K562 (cell line): ENCODE results near the gene CHD8. TPM values are rescaled to one million over a fixed set of nuclear protein-coding genes. Genes with fewer than 3 reads are reported as not detected.

Source experiments
- ARID1B ChIP-seq: fragments of 450-650 bp; IDR thresholded peaks from 2 replicates; pipeline ENCODE4 v1.6.1; 2016; ENCODE audit warnings: antibody characterized with exemption, mild to moderate bottlenecking, inconsistent platforms
- HNRNPH1 ChIP-seq: fragments of 200-400 bp; formaldehyde crosslinking; optimal IDR thresholded peaks from 2 replicates; pipeline ENCODE3; 2017; ENCODE audit warnings: low read depth, mild to moderate bottlenecking, low read length, moderate library complexity
- KDM5B ChIP-seq: fragments of 200-600 bp; sonication (generic); IDR thresholded peaks from 2 replicates; pipeline ENCODE4 v1.6.1; 2012; ENCODE audit warnings: low read depth, mild to moderate bottlenecking, moderate library complexity, low read length, control low read depth, inconsistent platforms; ENCODE audit not compliant: insufficient replicate concordance
- MIER1 ChIP-seq: fragments of 450-650 bp; IDR thresholded peaks from 2 replicates; pipeline ENCODE4 v1.6.1; 2016; ENCODE audit warnings: antibody characterized with exemption, mild to moderate bottlenecking, low read depth
- NR1H2 ChIP-seq: sonication (generic); formaldehyde crosslinking; IDR thresholded peaks from 2 replicates; pipeline ENCODE4 v1.4.0; 2020; ENCODE audit warnings: mild to moderate bottlenecking, missing genetic modification reagents
- NRF1 ChIP-seq, 2 experiments: fragments of 450-650 bp; IDR thresholded peaks in 1 of 2; conservative IDR thresholded peaks in 1 of 2; 2 replicates each; pipeline ENCODE4 v1.6.1; 2014; ENCODE audit warnings: mild to moderate bottlenecking in 2 of 2
- POLR3G ChIP-seq: IDR thresholded peaks from 2 replicates; pipeline ENCODE4 v1.6.1; 2011; ENCODE audit not compliant: insufficient read length, insufficient replicate concordance; ENCODE audit errors: extremely low read depth
- SETDB1 ChIP-seq: IDR thresholded peaks from one replicate; pipeline ENCODE4 v1.6.1; 2012; ENCODE audit warnings: low read length, control low read depth, inconsistent platforms
- SIX5 ChIP-seq, 2 experiments: IDR thresholded peaks; 2 replicates each; pipeline ENCODE4 v1.6.1; 2011; ENCODE audit warnings: low read length in 2 of 2, borderline replicate concordance in 1 of 2, low read depth in 1 of 2, mild to moderate bottlenecking in 1 of 2, moderate library complexity in 1 of 2; ENCODE audit not compliant: insufficient read depth in 1 of 2
- TCF7L2 ChIP-seq: fragments of 150-350 bp; IDR thresholded peaks from 2 replicates; pipeline ENCODE4 v1.6.1; 2016; ENCODE audit warnings: low read depth, mild to moderate bottlenecking, low read length, moderate library complexity
- YBX1 ChIP-seq: fragments of 450-650 bp; IDR thresholded peaks from 2 replicates; pipeline ENCODE4 v1.7.1; 2016; ENCODE audit warnings: mild to moderate bottlenecking
- ZNF140 ChIP-seq: fragments of 250-450 bp; sonication (Bioruptor Pico); IDR thresholded peaks from 2 replicates; pipeline ENCODE4 v1.8.0; 2021; ENCODE audit warnings: moderate library complexity, mild to moderate bottlenecking, inconsistent platforms
- ZNF23 ChIP-seq: fragments of 250-450 bp; sonication (Bioruptor Pico); IDR thresholded peaks from 2 replicates; pipeline ENCODE4 v1.4.0; 2020; ENCODE audit warnings: mild to moderate bottlenecking
- polyA plus RNA-seq, 8 experiments: library from polyadenylated mRNA; depleted of rRNA in 4 of 8; stranded (reverse) in 5 of 8; unstranded in 3 of 8; fragments of >200 nt; fragmentation: Nextera tagmentation in 2 of 8; fragmentation: Illumina TruSeq in 1 of 8; extraction: Ambion mirVana in 2 of 8; extraction: Trizol in 1 of 8; gene quantifications; 2 replicates each; pipeline versions ENCODE4 v1.2.1 to v1.2.3, GENCODE V29; 2011 to 2014; ENCODE audit warnings: inconsistent platforms in 1 of 8, missing spikeins in 1 of 8
- total RNA-seq, 7 experiments: library from RNA; depleted of rRNA in 6 of 7; stranded (reverse); fragments of >200 nt in 6 of 7; fragmentation: Illumina TruSeq in 2 of 7; extraction: Trizol in 2 of 7; gene quantifications; 2 replicates each; pipeline versions ENCODE4 v1.2.1 to v1.2.3, GENCODE V29; 2011 to 2021; ENCODE audit warnings: low replicate concordance in 1 of 7
- TF ChIP-seq, protein P1 (sequence below): fragments of 450-650 bp; IDR thresholded peaks from 2 replicates; pipeline ENCODE4 v1.6.1; 2017; ENCODE audit warnings: antibody characterized with exemption, mild to moderate bottlenecking
- TF ChIP-seq, protein P2 (sequence below): IDR thresholded peaks from 2 replicates; pipeline ENCODE4 v1.6.1; 2014; ENCODE audit warnings: antibody characterized with exemption
- TF ChIP-seq, protein P3 (sequence below): fragments of 250-450 bp; sonication (Bioruptor Pico); IDR thresholded peaks from 2 replicates; pipeline ENCODE4 v1.4.0; 2020

CHD8 gene
- total and polyA plus RNA-seq, 9 of the 15 experiments (the other 6 are each of a cell fraction or from before 2014, with no cell fraction given) = 11.1 to 51.2 (median 32.8) TPM

DNA sequence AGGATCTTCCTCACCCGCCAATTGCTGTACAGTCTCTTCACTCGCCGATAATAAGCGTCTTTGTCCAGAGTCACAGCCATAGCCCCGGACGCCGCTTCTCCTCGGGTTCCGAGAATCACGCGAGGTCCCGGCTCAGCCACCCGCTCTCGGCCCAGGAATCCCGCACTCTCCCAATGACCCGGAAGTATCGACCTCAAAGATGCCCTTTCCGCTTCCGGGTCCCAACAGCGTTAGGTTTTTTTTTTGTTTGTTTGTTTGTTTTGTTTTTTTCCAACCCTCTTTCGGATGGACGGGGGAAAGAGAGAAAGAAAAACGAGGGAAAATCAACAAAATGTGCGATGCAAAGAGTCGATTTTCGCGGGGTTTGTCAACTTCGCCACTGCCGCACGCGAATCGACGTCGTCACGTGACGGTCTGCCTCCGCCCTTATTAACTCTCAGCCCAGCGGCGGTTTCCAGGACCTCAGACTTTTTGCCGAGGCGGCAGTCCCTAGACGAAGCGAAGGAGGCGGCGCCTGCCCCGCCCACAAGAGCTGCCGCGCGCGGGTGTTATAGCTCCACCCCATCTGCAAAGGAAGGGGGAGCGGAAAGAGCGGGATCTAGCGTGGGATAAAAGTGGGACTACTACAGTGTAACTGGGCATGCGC lies 72.0 kb downstream of the CHD8 start, which contains the start of gene SUPT16H (continued):
- TF ChIP-seq, protein P1, sequence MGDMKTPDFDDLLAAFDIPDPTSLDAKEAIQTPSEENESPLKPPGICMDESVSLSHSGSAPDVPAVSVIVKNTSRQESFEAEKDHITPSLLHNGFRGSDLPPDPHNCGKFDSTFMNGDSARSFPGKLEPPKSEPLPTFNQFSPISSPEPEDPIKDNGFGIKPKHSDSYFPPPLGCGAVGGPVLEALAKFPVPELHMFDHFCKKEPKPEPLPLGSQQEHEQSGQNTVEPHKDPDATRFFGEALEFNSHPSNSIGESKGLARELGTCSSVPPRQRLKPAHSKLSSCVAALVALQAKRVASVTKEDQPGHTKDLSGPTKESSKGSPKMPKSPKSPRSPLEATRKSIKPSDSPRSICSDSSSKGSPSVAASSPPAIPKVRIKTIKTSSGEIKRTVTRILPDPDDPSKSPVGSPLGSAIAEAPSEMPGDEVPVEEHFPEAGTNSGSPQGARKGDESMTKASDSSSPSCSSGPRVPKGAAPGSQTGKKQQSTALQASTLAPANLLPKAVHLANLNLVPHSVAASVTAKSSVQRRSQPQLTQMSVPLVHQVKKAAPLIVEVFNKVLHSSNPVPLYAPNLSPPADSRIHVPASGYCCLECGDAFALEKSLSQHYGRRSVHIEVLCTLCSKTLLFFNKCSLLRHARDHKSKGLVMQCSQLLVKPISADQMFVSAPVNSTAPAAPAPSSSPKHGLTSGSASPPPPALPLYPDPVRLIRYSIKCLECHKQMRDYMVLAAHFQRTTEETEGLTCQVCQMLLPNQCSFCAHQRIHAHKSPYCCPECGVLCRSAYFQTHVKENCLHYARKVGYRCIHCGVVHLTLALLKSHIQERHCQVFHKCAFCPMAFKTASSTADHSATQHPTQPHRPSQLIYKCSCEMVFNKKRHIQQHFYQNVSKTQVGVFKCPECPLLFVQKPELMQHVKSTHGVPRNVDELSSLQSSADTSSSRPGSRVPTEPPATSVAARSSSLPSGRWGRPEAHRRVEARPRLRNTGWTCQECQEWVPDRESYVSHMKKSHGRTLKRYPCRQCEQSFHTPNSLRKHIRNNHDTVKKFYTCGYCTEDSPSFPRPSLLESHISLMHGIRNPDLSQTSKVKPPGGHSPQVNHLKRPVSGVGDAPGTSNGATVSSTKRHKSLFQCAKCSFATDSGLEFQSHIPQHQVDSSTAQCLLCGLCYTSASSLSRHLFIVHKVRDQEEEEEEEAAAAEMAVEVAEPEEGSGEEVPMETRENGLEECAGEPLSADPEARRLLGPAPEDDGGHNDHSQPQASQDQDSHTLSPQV = no peak
- TF ChIP-seq HNRNPH1 = no peak
- TF ChIP-seq ZNF140 (CRISPR knock-in tag) = no peak
- no peak for TF ChIP-seq SIX5 (IDR thresholded peaks at IDR 0.05; ENCODE audit: borderline replicate concordance in 1 of 2, insufficient read depth in 1 of 2, low read depth in 1 of 2, low read length in 2 of 2)
- TF ChIP-seq YBX1 = no peak
- TF ChIP-seq ARID1B = peak; percentile 10; the same call in 1 of the 2 replicates
- TF ChIP-seq POLR3G = no peak
- TF ChIP-seq SETDB1 = no peak
- TF ChIP-seq TCF7L2 = no peak
- TF ChIP-seq, protein P2, sequence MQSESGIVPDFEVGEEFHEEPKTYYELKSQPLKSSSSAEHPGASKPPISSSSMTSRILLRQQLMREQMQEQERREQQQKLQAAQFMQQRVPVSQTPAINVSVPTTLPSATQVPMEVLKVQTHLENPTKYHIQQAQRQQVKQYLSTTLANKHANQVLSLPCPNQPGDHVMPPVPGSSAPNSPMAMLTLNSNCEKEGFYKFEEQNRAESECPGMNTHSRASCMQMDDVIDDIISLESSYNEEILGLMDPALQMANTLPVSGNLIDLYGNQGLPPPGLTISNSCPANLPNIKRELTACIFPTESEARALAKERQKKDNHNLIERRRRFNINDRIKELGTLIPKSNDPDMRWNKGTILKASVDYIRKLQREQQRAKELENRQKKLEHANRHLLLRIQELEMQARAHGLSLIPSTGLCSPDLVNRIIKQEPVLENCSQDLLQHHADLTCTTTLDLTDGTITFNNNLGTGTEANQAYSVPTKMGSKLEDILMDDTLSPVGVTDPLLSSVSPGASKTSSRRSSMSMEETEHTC = 0 out of 2 replicates have a peak, but pooled peaks have one; percentile 43
- TF ChIP-seq ZNF23 (CRISPR knock-in tag) = no peak
- TF ChIP-seq NR1H2 (CRISPR knock-in tag) = no peak
- peak; percentile 95 for TF ChIP-seq MIER1
- peak; percentile 86 to 88 for TF ChIP-seq NRF1 (conservative IDR thresholded peaks at IDR 0.05 in 1 of 2, IDR thresholded peaks at IDR 0.05 in 1 of 2)
- TF ChIP-seq, protein P3, sequence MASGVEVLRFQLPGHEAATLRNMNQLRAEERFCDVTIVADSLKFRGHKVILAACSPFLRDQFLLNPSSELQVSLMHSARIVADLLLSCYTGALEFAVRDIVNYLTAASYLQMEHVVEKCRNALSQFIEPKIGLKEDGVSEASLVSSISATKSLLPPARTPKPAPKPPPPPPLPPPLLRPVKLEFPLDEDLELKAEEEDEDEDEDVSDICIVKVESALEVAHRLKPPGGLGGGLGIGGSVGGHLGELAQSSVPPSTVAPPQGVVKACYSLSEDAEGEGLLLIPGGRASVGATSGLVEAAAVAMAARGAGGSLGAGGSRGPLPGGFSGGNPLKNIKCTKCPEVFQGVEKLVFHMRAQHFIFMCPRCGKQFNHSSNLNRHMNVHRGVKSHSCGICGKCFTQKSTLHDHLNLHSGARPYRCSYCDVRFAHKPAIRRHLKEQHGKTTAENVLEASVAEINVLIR = no peak
- peak; percentile 62 for TF ChIP-seq KDM5B
